GM23248 (cell line): Measurements from ENCODE around the gene SMARCA2. TPM values are rescaled to one million over a fixed set of nuclear protein-coding genes. Genes with fewer than 3 reads are reported as not detected.

ENCODE experiments used
- DNase-seq: peaks from one replicate; pipeline ENCODE4 v3.0.0-alpha.2; 2015
- H2AFZ ChIP-seq: fragments of 200-600 bp; sonication (generic); 2 replicates; pipeline ENCODE4 v1.6.1; 2016; ENCODE audit warnings: antibody characterized with exemption
- H3F3A ChIP-seq: fragments of 200-600 bp; sonication (generic); 2 replicates; pipeline ENCODE4 v1.6.1; 2016; ENCODE audit warnings: mild to moderate bottlenecking, antibody characterized with exemption, mixed run types; ENCODE audit not compliant: insufficient read depth
- H3K27ac ChIP-seq: fragments of 200-600 bp; sonication (generic); 2 replicates; pipeline ENCODE4 v1.5.1; 2016; ENCODE audit warnings: mild to moderate bottlenecking
- H3K27me3 ChIP-seq: fragments of 200-600 bp; sonication (generic); replicated peaks from 2 replicates; pipeline ENCODE4 v1.6.1; 2016; ENCODE audit warnings: mild to moderate bottlenecking; ENCODE audit not compliant: insufficient read depth
- H3K36me3 ChIP-seq: fragments of 200-600 bp; sonication (generic); 2 replicates; pipeline ENCODE4 v1.6.1; 2016; ENCODE audit warnings: low read depth, mild to moderate bottlenecking
- H3K4me1 ChIP-seq: fragments of 200-600 bp; sonication (generic); 2 replicates; pipeline ENCODE4 v1.6.1; 2016; ENCODE audit warnings: mild to moderate bottlenecking; ENCODE audit not compliant: insufficient read depth
- H3K4me2 ChIP-seq: fragments of 200-600 bp; sonication (generic); one replicate; pipeline ENCODE4 v1.6.1; 2016; ENCODE audit warnings: mild to moderate bottlenecking; ENCODE audit not compliant: unreplicated experiment
- H3K4me3 ChIP-seq: fragments of 200-600 bp; sonication (generic); 2 replicates; pipeline ENCODE4 v1.5.1; 2016; ENCODE audit warnings: mild to moderate bottlenecking
- H3K79me2 ChIP-seq: fragments of 200-600 bp; sonication (generic); 2 replicates; pipeline ENCODE4 v1.6.1; 2016; ENCODE audit warnings: mild to moderate bottlenecking; ENCODE audit not compliant: insufficient read depth
- H3K9ac ChIP-seq: fragments of 200-600 bp; sonication (generic); 2 replicates; pipeline ENCODE4 v1.6.1; 2016; ENCODE audit warnings: mild to moderate bottlenecking
- H3K9me2 ChIP-seq: fragments of 200-600 bp; sonication (generic); 2 replicates; pipeline ENCODE4 v1.6.1; 2016; ENCODE audit warnings: mixed run types, mild to moderate bottlenecking, moderate library complexity; ENCODE audit not compliant: insufficient read depth
- H3K9me3 ChIP-seq: fragments of 200-600 bp; sonication (generic); one replicate; pipeline ENCODE4 v1.6.1; 2017; ENCODE audit warnings: low read depth
- H4K20me1 ChIP-seq: fragments of 200-600 bp; sonication (generic); 2 replicates; pipeline ENCODE4 v1.6.0; 2016; ENCODE audit not compliant: insufficient read depth
- EZH2 ChIP-seq: fragments of 200-600 bp; sonication (generic); IDR thresholded peaks from 2 replicates; pipeline ENCODE4 v1.6.1; 2018; ENCODE audit warnings: antibody characterized with exemption, mild to moderate bottlenecking; ENCODE audit not compliant: insufficient read depth, poor library complexity, severe bottlenecking
- EZH2phosphoT487 ChIP-seq: fragments of 200-600 bp; sonication (generic); IDR thresholded peaks from 2 replicates; pipeline ENCODE4 v1.6.1; 2018; ENCODE audit warnings: antibody characterized with exemption, moderate library complexity, mild to moderate bottlenecking, low read depth; ENCODE audit not compliant: insufficient read depth
- WGBS, 2 experiments: methylation state at CpG; one replicate each; pipeline ENCODE4 v1.1.6; 2015 to 2017; ENCODE audit warnings: low lambda C conversion rate in 2 of 2, low coverage in 1 of 2; ENCODE audit errors: missing lambda C conversion rate in 2 of 2; 5-methylcytosine and 5-hydroxymethylcytosine counted together
- in situ Hi-C: fragments of 300-500 bp; cut with MboI; formaldehyde crosslinking; loops from 2 replicates; pipeline ENCODE4 v1.15.0; 2020
- polyA plus RNA-seq: library from polyadenylated mRNA; unstranded; fragments of >200 nt; fragmentation: Nextera tagmentation; extraction: Ambion mirVana; gene quantifications from 2 replicates; pipeline ENCODE4 v1.2.1, GENCODE V29; 2016
- total RNA-seq: library from RNA; depleted of rRNA; stranded (reverse); fragments of >200 nt; shearing (Covaris generic); gene quantifications from 2 replicates; pipeline ENCODE4 v1.2.3, GENCODE V29; 2014

The SMARCA2 gene
- total and polyA plus RNA-seq, 2 experiments from 2014 or later, result 26.7 to 47.4 TPM

- H3K4me3 ChIP-seq, result no peak overlapping the region
- 0 out of 2 replicates have a peak overlapping the region, but pooled peaks have one; percentile 33 for H2AFZ ChIP-seq
- no peak overlapping the region for H3K27ac ChIP-seq
- 76 to 80% methylated on average over 4 of the region's 4 CpGs for WGBS, 2 experiments
- peaks cover 7% of the 10 kb centered on the region for H3F3A ChIP-seq
- no peaks in the 10 kb centered on the region for H3K9me3 ChIP-seq
- H4K20me1 ChIP-seq, result no peaks in the 10 kb centered on the region
- no peaks in the 10 kb centered on the region for H3K9me2 ChIP-seq
- no peak overlapping the region for H3K9ac ChIP-seq
- in situ Hi-C loops, result no loop called here
- no peaks in the 10 kb centered on the region for H3K27me3 ChIP-seq
- H3K4me1 ChIP-seq, result peaks cover 20% of the 10 kb centered on the region
- no peaks in the 10 kb centered on the region for H3K79me2 ChIP-seq
- no peak overlapping the region for H3K4me2 ChIP-seq
- TF ChIP-seq EZH2phosphoT487 (no peak), EZH2 (no peak)
- peak; percentile 69 for DNase-seq
- no peaks in the 10 kb centered on the region for H3K36me3 ChIP-seq
These were observed 212.2 kb downstream of the SMARCA2 start for GRCh38 chr9:2227144-2227867.

- Histone ChIP-seq H4K20me1 (no peaks in the 10 kb centered on the region), H3K27ac (no peak overlapping the region), H3K79me2 (no peaks in the 10 kb centered on the region), H3K9ac (no peak overlapping the region), H3K27me3 (no peaks in the 10 kb centered on the region), H3K36me3 (no peaks in the 10 kb centered on the region), H3K4me2 (no peak overlapping the region), H3F3A (peaks cover 16% of the 10 kb centered on the region), H2AFZ (no peak overlapping the region), H3K4me1 (peaks cover 23% of the 10 kb centered on the region), H3K9me3 (no peaks in the 10 kb centered on the region), H3K4me3 (no peak overlapping the region), H3K9me2 (no peaks in the 10 kb centered on the region)
- in situ Hi-C loops, result no loop called here
- TF ChIP-seq EZH2, result no peak
- no peak for TF ChIP-seq EZH2phosphoT487
- WGBS, 2 experiments, result 30% methylated on average over 2 of the region's 2 CpGs
- DNase-seq, result peak; percentile 17
These were observed 213.0 kb downstream of the SMARCA2 start for GRCh38 chr9:2228132-2228531.

GRCh38 chr9:2228641-2229040 lies 213.5 kb downstream of the SMARCA2 start:
- H3K79me2 ChIP-seq, result no peaks in the 10 kb centered on the region
- no peak overlapping the region for H3K9ac ChIP-seq
- peaks cover 23% of the 10 kb centered on the region for H3K4me1 ChIP-seq
- no peaks in the 10 kb centered on the region for H3K9me2 ChIP-seq
- H3K4me3 ChIP-seq, result no peak overlapping the region
- H3K27me3 ChIP-seq, result no peaks in the 10 kb centered on the region
- 94 to 100% methylated on average over 2 of the region's 2 CpGs for WGBS, 2 experiments
- H2AFZ ChIP-seq, result no peak overlapping the region
- TF ChIP-seq EZH2phosphoT487 (no peak), EZH2 (no peak)
- H3K36me3 ChIP-seq, result no peaks in the 10 kb centered on the region
- no peak overlapping the region for H3K27ac ChIP-seq
- peaks cover 19% of the 10 kb centered on the region for H3F3A ChIP-seq
- no peaks in the 10 kb centered on the region for H4K20me1 ChIP-seq
- no peaks in the 10 kb centered on the region for H3K9me3 ChIP-seq
- H3K4me2 ChIP-seq, result no peak overlapping the region
- in situ Hi-C loops, result no loop called here
- no peak for DNase-seq

GRCh38 chr9:2229109-2229721 lies 214.1 kb downstream of the SMARCA2 start:
- H3K9ac ChIP-seq, result no peak overlapping the region
- no peaks in the 10 kb centered on the region for H3K9me2 ChIP-seq
- no peaks in the 10 kb centered on the region for H3K36me3 ChIP-seq
- H3K9me3 ChIP-seq, result no peaks in the 10 kb centered on the region
- no peak overlapping the region for H2AFZ ChIP-seq
- H3K79me2 ChIP-seq, result no peaks in the 10 kb centered on the region
- no peak for TF ChIP-seq EZH2phosphoT487
- no peak for TF ChIP-seq EZH2
- peaks cover 25% of the 10 kb centered on the region for H3K4me1 ChIP-seq
- in situ Hi-C loops, result no loop called here
- H3F3A ChIP-seq, result peaks cover 19% of the 10 kb centered on the region
- DNase-seq, result no peak
- no peak overlapping the region for H3K4me3 ChIP-seq
- no peak overlapping the region for H3K27ac ChIP-seq
- 96 to 100% methylated on average over 3 of the region's 3 CpGs for WGBS, 2 experiments
- H3K27me3 ChIP-seq, result no peaks in the 10 kb centered on the region
- no peak overlapping the region for H3K4me2 ChIP-seq
- H4K20me1 ChIP-seq, result no peaks in the 10 kb centered on the region
